Purkinje cell (primary cell): ENCODE results near the gene CDIPT. TPM values are rescaled to one million over a fixed set of nuclear protein-coding genes. Genes with fewer than 3 reads are reported as not detected.

Experiments used
- polyA plus RNA-seq: library from polyadenylated mRNA; unstranded; fragments of >200 nt; fragmentation: Nextera tagmentation; gene quantifications from 2 replicates; pipeline ENCODE4 v1.2.1, GENCODE V29; 2014

Gene CDIPT, protein sequence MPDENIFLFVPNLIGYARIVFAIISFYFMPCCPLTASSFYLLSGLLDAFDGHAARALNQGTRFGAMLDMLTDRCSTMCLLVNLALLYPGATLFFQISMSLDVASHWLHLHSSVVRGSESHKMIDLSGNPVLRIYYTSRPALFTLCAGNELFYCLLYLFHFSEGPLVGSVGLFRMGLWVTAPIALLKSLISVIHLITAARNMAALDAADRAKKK
- 38.9 and 58.0 TPM in 2 replicates for polyA plus RNA-seq

DNA sequence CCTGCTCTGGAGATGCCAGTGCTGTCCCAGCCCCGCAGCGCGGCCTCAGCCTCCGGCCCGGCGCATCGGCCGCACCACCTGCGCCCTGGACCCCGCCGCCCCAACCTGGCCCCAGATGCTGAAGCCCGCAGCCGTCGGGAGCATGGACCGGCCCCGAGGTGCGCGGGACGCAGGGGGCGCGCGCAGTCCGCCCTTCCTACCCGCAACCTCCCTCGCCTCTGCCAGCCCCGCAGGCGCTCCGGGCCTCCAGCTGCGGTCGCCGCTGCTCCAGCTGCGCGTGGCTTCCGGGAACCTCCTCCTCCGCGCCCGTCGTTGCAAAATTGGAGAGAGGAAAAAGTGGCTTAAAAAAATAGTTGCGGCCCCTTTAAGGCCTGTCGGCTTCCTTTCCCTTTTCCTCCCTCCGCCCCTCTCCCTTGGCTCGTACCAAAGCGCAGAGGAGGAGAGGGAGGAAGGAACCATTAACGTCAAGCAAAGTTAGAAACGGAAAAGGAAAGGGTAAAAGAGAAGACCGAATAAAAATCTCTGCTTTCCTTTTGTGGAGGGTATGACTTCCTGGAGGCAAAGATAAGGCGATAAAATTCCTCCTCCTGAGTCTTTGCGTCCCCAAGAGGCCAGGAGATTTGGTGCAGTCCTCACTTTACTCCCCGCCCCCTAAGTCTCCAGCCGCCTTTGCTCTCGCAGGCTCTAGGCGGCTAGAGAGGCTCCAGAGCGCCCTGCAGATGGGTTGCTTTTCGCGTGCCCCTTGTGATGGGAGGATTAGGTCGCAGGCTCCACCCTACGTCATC is at the start of gene CDIPT:
TSS of gene CDIPT (minus strand) at position 343 of the 785 bp plus-strand sequence. CDS start 369 bp downstream, outside the sequence.

DNA sequence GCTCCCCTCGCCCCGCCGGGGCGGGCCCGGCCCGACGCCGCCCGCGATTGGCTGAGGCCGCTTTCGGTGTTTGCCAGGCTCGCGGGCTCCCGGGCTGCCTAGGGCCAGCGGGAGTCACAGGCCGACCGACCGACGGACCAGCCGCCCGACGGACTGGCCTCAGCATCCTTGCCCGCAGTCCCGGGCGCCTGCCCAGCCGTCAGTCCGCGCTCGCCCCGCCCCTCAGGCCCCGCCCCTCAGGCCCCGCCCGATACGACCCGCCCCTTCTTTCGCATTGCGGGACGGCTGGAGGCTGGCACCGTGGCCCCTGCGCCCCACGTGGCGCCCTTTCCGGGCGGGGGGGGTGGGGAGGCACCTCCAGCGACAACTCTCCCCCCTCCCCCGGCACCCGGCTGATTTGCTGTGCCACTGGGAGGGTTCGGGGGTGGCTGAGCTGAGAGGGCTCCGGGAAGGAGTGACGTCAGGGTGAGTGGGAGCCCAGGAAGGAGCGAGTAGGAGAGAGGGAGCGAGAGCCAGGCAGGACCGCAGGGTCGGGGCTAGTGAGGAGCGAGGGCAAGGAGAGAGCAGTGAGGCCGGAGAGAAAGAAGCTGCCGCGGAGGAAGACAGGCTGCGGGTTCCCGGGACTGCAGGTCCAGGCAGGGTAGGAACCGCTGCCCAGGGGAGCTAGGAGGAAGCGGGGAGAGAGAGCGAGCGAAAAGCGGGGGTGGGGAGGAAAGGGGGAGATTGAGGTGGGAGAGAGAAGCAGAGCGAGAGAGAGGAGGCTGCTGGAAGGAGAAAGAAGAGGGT is 37.3 kb upstream of the CDIPT start, which contains the start of gene ASPHD1:
TSS of gene ASPHD1 (plus strand) at position 387 of the 786 bp plus-strand sequence. CDS start 484 bp downstream, outside the sequence.

DNA sequence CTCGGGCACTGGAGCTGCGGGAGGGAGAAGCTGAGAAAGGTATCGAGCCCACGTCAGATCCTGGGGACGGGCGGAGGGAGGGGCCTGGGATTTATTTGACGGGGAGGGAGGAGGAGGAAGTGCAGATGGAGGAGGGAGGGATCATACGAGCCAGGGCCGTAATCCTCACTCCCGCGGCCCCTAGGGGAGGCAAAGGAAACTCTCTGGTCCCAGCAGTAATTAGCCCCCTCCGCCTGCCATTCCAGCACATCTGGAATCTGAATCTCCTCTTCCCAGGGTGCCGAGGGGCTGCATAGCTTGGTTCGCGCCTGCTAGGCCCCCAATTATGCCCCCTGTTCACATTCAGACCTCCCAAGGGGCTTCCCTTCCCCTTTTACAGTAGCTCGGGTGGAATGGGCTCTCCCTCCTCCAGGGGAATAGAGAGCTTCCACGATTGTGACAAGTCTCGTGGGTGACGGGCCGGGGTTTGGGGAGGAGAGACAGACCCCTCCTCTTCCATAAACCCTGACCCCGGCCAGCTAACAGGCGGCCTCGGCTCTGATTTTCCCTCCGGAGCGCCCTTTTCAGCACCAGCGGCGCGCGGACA is 36.6 kb upstream of the CDIPT start, which contains the start of gene SEZ6L2:
TSS of gene SEZ6L2 (minus strand) at position 35 of the 586 bp plus-strand sequence. CDS start 531 bp downstream, outside the sequence.

DNA sequence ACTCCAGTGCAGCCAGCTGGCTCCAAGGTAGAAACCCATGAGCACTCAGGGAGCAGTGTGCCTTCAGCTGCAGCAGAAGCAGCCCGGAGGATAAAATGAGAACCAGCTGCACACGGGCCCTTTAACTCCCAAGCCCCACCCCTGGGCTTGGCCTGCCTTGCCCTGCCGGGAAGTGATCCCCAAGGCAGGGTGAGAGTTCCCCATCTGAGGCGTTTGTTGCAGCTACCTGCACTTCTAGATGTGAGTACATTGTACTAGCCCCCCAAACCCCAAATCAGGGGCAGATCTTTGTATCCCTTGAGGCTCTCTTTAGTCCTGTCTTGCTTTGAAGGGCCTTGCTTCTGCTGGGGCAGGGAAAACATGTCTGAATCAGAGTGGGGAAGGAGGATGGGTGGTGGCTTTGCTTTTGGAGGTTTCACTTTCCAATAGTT is 42.7 kb downstream of the CDIPT start, which contains the start of gene MVP:
TSS of gene MVP (plus strand) at position 192 of the 431 bp plus-strand sequence. CDS start 10,088 bp downstream, outside the sequence.

DNA sequence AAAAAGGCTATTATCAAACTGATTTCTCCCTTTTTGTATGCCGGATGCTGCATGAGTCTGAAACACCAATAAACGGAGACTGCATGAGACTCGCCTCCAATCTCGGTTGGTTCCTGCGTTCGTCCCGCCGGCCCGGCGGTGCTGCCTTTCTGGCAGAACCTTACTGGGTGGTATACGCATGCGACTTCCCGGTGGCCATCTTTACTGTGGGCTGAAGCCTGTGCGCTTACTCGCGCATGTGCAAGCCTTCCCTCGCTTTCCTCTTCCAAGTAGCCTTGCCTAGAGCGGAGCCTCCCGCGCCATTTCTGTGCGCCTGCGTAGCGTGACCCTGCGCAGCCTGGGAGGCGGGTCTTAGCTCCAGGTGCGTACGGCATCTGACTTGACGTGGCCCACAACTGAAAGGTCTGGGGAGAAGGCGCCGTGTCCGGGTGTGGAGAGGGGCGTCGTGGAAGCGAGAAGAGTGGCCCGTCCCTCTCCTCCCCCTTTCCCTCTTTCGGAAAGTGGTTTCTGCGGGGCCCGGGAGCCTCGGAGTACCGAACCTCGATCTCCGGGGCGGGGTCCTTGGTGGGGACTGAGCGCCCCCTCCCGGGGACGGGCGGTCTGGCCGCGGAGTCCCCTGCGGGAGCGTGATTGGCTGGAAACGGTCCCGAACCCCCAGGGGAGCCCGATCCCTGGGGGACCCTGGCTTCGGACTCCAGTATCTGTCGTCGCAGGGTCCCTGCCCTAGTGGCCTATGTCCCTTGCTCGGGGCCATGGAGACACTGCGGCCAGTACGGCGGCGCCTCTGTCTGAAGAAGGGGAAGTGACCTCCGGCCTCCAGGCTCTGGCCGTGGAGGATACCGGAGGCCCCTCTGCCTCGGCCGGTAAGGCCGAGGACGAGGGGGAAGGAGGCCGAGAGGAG is 47.0 kb downstream of the CDIPT start, which contains the start of gene PAGR1:
TSS of gene PAGR1 (plus strand) at position 360 of the 901 bp plus-strand sequence. CDS start at position 734, 374 bp downstream.

DNA sequence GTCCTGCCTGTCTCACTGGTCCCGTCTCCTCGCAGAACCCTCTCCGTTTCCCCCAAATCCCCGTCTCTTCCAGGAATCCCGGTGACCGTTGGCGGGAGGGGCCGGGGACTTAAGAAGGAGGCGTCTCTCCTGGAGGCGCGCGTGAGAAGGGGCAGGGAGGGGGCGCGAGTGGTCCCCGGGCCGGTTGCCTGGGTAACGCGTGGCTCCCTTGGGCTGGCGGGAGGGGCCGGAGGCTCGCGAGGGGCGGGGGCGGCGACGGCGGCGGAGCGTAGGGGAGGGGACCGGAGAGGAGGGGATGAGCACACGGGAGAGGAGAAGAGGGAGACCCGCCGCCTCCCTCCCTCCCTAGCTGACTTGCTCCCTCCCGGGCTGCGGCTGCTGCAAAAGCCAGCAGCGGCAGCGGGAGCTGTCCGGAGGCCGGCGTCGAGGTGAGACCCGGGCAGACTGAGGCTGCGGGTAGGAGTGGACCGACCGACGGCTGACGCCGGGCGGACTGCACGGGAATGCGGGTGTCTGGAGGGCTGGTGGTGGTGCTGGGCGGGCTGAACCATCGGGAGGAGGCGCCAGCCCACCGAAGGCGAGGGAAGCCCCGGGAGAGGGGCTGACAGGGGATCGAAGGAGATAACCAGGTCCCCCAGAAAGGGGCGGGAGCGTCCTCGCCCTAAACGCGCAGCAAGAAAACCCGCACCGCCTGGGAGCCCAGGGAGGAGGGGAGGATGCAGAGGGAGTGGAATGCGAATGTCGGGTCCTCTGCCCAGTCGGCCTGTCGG is 50.9 kb downstream of the CDIPT start, which contains the start of gene PRRT2:
TSS of gene PRRT2 (plus strand) at position 298 of the 770 bp plus-strand sequence. CDS start 862 bp downstream, outside the sequence.

Other genes with a start within 250 kb of the CDIPT start
- not detected in 2 replicates for gene SPN, start 200.0 kb downstream of the CDIPT start, polyA plus RNA-seq
- 1.3 and 2.5 TPM in 2 replicates for gene QPRT, start 184.0 kb downstream of the CDIPT start, polyA plus RNA-seq
- not detected in 2 replicates for gene C16orf54, start 117.2 kb downstream of the CDIPT start, polyA plus RNA-seq
- gene ZG16, start 85.0 kb downstream of the CDIPT start, polyA plus RNA-seq = not detected in 2 replicates
- 19.1 and 28.6 TPM in 2 replicates for gene KIF22, start 72.5 kb downstream of the CDIPT start, polyA plus RNA-seq
- gene MAZ, start 56.7 kb downstream of the CDIPT start, polyA plus RNA-seq = 2.0 and 5.5 TPM in 2 replicates
- gene PRRT2, start 51.0 kb downstream of the CDIPT start, polyA plus RNA-seq = 0.83 and 7.5 TPM in 2 replicates
- gene PAGR1, start 47.1 kb downstream of the CDIPT start, polyA plus RNA-seq = 5.4 and 6.4 TPM in 2 replicates
- gene MVP, start 42.8 kb downstream of the CDIPT start, polyA plus RNA-seq = 0.56 and 0.76 TPM in 2 replicates
- 97.4 and 138 TPM in 2 replicates for gene SEZ6L2, start 36.3 kb upstream of the CDIPT start, polyA plus RNA-seq
- gene ASPHD1, start 37.3 kb upstream of the CDIPT start, polyA plus RNA-seq = 5.0 and 9.3 TPM in 2 replicates
- gene KCTD13, start 63.0 kb upstream of the CDIPT start, polyA plus RNA-seq = 11.7 and 17.7 TPM in 2 replicates
- gene TMEM219, start 98.9 kb upstream of the CDIPT start, polyA plus RNA-seq = 19.7 TPM in 2 replicates
- 0.43 and 0.56 TPM in 2 replicates for gene TAOK2, start 110.6 kb upstream of the CDIPT start, polyA plus RNA-seq
- gene HIRIP3, start 132.4 kb upstream of the CDIPT start, polyA plus RNA-seq = 3.3 and 6.6 TPM in 2 replicates
- gene INO80E, start 133.0 kb upstream of the CDIPT start, polyA plus RNA-seq = 0.06 and 1.5 TPM in 2 replicates
- gene DOC2A, start 147.8 kb upstream of the CDIPT start, polyA plus RNA-seq = 2.3 and 11.0 TPM in 2 replicates
- 0.36 TPM in 2 replicates for gene C16orf92, start 160.0 kb upstream of the CDIPT start, polyA plus RNA-seq
- gene TLCD3B, start 168.0 kb upstream of the CDIPT start, polyA plus RNA-seq = 0.71 TPM in 1 of 2 replicates, not detected in the other
- gene ALDOA, start 202.5 kb upstream of the CDIPT start, polyA plus RNA-seq = 1,138 and 1,179 TPM in 2 replicates
- 4.2 and 17.0 TPM in 2 replicates for gene PPP4C, start 212.8 kb upstream of the CDIPT start, polyA plus RNA-seq
- not detected in 2 replicates for gene TBX6, start 228.7 kb upstream of the CDIPT start, polyA plus RNA-seq
- 32.2 and 52.7 TPM in 2 replicates for gene YPEL3, start 233.0 kb upstream of the CDIPT start, polyA plus RNA-seq